ENCODE results near the gene TRIM8. TPM values are rescaled to one million over a fixed set of nuclear protein-coding genes. Genes with fewer than 3 reads are reported as not detected.

Gene TRIM8
- total RNA-seq, 1 donor from 2014 or later = 44.4 TPM

- Histone ChIP-seq H3K27me3 (ENCODE audit: control insufficient read depth in 3 of 3, insufficient read depth in 3 of 3, low read length in 3 of 3) (no peaks in the 10 kb centered on the region), H3K27ac (ENCODE audit: low read depth, low read length) (peak overlapping the region; percentile 72), H3K4me1 (ENCODE audit: control insufficient read depth in 3 of 3, insufficient read depth in 3 of 3, low read length in 3 of 3) (peaks cover 48 to 58% (median 55%) of the 10 kb centered on the region in 3 donors), H3K4me3 (ENCODE audit: low read length in 3 of 3) (peak overlapping the region in 2 of 3 donors; percentile 46 to 51), H3K36me3 (ENCODE audit: control insufficient read depth in 3 of 3, insufficient read depth in 3 of 3, low read length in 3 of 3) (no peaks in the 10 kb centered on the region), H3K9ac (ENCODE audit: low read depth in 1 of 3, low read length in 3 of 3) (peak overlapping the region in 2 of 3 donors; percentile 40 to 70), H3K9me3 (ENCODE audit: control insufficient read depth in 3 of 3, low read length in 3 of 3) (no peaks in the 10 kb centered on the region)
These were observed 30.3 kb downstream of the TRIM8 start for GRCh38 chr10:102674566-102674965.

DNA sequence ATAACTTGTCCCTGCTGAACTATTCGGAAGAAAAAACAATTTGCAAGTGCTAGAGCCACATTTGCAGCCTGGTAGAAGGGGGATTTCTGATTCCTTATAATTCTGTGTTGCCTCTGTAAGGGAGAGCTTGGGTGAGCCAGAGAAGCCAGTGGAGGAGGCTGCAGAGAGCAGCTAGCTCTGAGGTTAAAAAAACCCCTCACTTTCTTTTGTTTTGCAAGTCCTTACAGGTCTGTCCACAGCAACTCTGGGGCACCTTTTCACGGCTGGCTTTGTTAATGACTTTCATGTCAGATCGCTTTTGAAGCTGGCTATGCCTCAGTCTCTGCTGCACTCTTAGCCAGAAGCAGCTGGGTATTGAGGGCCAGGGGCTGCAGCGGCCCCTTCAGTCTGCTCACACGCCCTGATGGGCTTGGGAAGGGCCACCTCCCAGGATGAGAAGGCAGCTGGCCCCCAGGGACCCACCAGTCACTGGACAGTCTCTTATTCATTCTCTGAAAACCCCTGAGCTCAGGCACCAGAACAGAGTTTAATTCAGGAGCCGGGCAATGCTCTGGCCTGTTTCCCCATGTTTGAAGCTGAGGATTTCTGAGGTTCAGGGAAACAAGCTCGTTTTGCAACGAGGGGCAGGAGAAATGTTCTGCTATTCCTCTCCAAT is 30.9 kb downstream of the TRIM8 start:
- Histone ChIP-seq H3K9me3 (ENCODE audit: control insufficient read depth in 3 of 3, low read length in 3 of 3) (no peaks in the 10 kb centered on the region), H3K4me3 (ENCODE audit: low read length in 3 of 3) (no peak overlapping the region), H3K27me3 (ENCODE audit: control insufficient read depth in 3 of 3, insufficient read depth in 3 of 3, low read length in 3 of 3) (no peaks in the 10 kb centered on the region), H3K36me3 (ENCODE audit: control insufficient read depth in 3 of 3, insufficient read depth in 3 of 3, low read length in 3 of 3) (no peaks in the 10 kb centered on the region), H3K27ac (ENCODE audit: low read depth, low read length) (peak overlapping the region; percentile 72), H3K9ac (ENCODE audit: low read depth in 1 of 3, low read length in 3 of 3) (peak overlapping the region in 2 of 3 donors; percentile 50 to 59), H3K4me1 (ENCODE audit: control insufficient read depth in 3 of 3, insufficient read depth in 3 of 3, low read length in 3 of 3) (peaks cover 43 to 52% (median 52%) of the 10 kb centered on the region in 3 donors)

DNA sequence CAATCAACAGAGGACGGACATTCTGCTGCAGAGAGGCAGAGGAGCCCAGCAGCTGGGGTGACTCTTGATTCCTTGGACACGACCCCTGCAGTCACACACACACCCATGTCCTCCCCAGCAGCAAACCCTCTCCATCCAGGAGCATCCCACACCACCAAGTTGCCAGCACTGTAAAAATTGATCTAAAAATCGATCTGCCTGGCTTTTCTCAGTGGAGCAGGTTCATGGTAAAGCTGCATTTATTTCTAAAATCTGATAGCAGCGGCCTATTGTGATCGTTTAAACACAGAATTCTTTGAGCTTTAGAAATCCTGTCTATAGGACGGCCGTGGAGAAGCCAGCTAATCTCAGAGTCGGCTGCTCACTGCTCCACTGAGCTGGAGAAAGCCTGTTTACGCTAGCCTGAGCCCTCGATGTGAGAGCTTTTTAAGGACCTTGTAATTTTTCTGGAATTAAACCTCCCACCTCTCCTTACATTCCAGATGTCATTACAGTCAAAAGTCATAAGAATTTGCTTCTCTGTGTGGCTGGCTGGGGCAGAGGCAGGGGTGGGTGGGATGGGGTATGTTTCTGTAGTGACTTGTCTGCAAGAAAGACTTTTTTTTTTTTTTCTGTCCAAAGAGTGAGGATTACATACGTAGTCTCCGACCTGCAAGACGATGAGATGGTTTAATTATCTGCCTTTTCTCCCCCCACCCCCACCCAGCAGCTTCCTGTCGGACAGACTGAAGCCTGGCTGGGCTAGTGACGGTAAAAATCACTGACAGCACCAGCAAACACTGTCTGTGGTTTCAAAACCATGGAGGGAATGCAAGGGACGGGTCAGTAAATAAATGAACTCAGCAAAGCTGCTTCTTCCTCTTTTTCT is 31.6 kb downstream of the TRIM8 start:
- Histone ChIP-seq H3K9ac (ENCODE audit: low read depth in 1 of 3, low read length in 3 of 3) (peak overlapping the region in 2 of 3 donors; percentile 50 to 59), H3K36me3 (ENCODE audit: control insufficient read depth in 3 of 3, insufficient read depth in 3 of 3, low read length in 3 of 3) (peaks cover 0 to 4% (median 3%) of the 10 kb centered on the region in 3 donors), H3K27me3 (ENCODE audit: control insufficient read depth in 3 of 3, insufficient read depth in 3 of 3, low read length in 3 of 3) (no peaks in the 10 kb centered on the region), H3K4me1 (ENCODE audit: control insufficient read depth in 3 of 3, insufficient read depth in 3 of 3, low read length in 3 of 3) (peaks cover 43 to 52% (median 52%) of the 10 kb centered on the region in 3 donors), H3K4me3 (ENCODE audit: low read length in 3 of 3) (no peak overlapping the region), H3K9me3 (ENCODE audit: control insufficient read depth in 3 of 3, low read length in 3 of 3) (no peaks in the 10 kb centered on the region), H3K27ac (ENCODE audit: low read depth, low read length) (peak overlapping the region; percentile 72)

GRCh38 chr10:102676534-102677315 is 32.4 kb downstream of the TRIM8 start:
- Histone ChIP-seq H3K27ac (ENCODE audit: low read depth, low read length) (peak overlapping the region; percentile 52), H3K4me3 (ENCODE audit: low read length in 3 of 3) (no peak overlapping the region), H3K27me3 (ENCODE audit: control insufficient read depth in 3 of 3, insufficient read depth in 3 of 3, low read length in 3 of 3) (no peaks in the 10 kb centered on the region), H3K9ac (ENCODE audit: low read depth in 1 of 3, low read length in 3 of 3) (no peak overlapping the region), H3K36me3 (ENCODE audit: control insufficient read depth in 3 of 3, insufficient read depth in 3 of 3, low read length in 3 of 3) (peaks cover 0 to 6% (median 4%) of the 10 kb centered on the region in 3 donors), H3K9me3 (ENCODE audit: control insufficient read depth in 3 of 3, low read length in 3 of 3) (no peaks in the 10 kb centered on the region), H3K4me1 (ENCODE audit: control insufficient read depth in 3 of 3, insufficient read depth in 3 of 3, low read length in 3 of 3) (peaks cover 43 to 52% (median 52%) of the 10 kb centered on the region in 3 donors)

DNA sequence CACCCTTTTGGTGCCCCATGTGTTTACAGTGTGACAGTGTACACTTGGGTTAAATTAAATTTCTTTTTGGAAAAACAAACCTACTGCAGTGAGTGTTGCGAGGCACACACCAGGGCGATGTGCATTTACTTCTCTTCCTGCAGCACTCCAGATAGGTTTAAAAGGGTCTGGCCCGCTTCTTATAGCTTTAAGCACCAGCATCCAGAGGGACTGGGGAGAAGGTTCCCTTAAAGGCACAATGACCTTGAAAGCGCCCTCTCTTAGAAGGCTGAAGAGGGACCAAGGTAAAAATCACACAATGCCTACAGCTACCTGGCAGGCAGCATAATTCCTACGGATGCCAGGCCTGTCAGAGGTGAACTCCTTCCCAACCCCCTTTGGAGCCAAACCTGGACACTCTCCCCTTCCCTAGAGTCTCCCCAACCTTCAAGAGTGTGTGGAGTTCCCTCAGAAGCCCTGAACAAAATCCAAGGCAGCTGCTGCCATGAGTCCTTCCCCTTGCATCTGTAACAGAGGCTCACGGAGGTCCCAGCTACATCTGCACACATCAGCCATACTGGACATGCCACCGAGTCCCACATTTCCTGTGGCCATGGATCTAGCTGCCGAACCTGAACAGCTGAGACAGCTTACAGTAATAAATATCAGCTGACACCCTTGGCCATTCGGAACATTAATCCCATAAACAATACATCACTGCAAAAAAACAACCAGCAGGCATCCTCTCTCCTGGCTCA is 33.2 kb downstream of the TRIM8 start:
- Histone ChIP-seq H3K27me3 (ENCODE audit: control insufficient read depth in 3 of 3, insufficient read depth in 3 of 3, low read length in 3 of 3) (no peaks in the 10 kb centered on the region), H3K4me1 (ENCODE audit: control insufficient read depth in 3 of 3, insufficient read depth in 3 of 3, low read length in 3 of 3) (peaks cover 43 to 52% (median 51%) of the 10 kb centered on the region in 3 donors), H3K9ac (ENCODE audit: low read depth in 1 of 3, low read length in 3 of 3) (peak overlapping the region in 2 of 3 donors; percentile 22 to 40)

DNA sequence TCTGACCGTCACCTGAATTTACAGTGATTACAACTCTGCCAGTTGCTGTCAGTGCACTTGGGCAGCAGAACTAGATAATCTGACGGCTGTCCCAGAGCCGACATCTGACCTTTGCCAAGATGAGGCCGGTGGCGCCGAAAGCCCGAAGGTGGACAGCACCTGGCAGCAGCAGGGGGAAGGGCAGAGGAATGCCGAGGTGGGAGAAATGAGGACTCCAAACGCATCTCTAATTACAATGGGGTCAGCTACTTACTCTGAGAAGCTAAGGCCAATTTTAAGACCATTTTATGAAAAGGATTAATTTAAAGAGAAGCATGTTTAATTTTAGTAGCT is 33.8 kb downstream of the TRIM8 start:
- Histone ChIP-seq H3K4me1 (ENCODE audit: control insufficient read depth in 3 of 3, insufficient read depth in 3 of 3, low read length in 3 of 3) (peaks cover 39 to 48% (median 47%) of the 10 kb centered on the region in 3 donors), H3K4me3 (ENCODE audit: low read length in 3 of 3) (no peak overlapping the region), H3K9me3 (ENCODE audit: control insufficient read depth in 3 of 3, low read length in 3 of 3) (no peaks in the 10 kb centered on the region), H3K36me3 (ENCODE audit: control insufficient read depth in 3 of 3, insufficient read depth in 3 of 3, low read length in 3 of 3) (peaks cover 0 to 13% (median 6%) of the 10 kb centered on the region in 3 donors), H3K27ac (ENCODE audit: low read depth, low read length) (peak overlapping the region; percentile 52), H3K9ac (ENCODE audit: low read depth in 1 of 3, low read length in 3 of 3) (no peak overlapping the region), H3K27me3 (ENCODE audit: control insufficient read depth in 3 of 3, insufficient read depth in 3 of 3, low read length in 3 of 3) (no peaks in the 10 kb centered on the region)

More for the DNA sequence above, 33.2 kb downstream of the TRIM8 start:
- Histone ChIP-seq H3K27ac (ENCODE audit: low read depth, low read length) (peak overlapping the region; percentile 52), H3K4me3 (ENCODE audit: low read length in 3 of 3) (no peak overlapping the region), H3K36me3 (ENCODE audit: control insufficient read depth in 3 of 3, insufficient read depth in 3 of 3, low read length in 3 of 3) (peaks cover 0 to 12% (median 6%) of the 10 kb centered on the region in 3 donors), H3K9me3 (ENCODE audit: control insufficient read depth in 3 of 3, low read length in 3 of 3) (no peaks in the 10 kb centered on the region)

- Histone ChIP-seq H3K27me3 (ENCODE audit: control insufficient read depth in 3 of 3, insufficient read depth in 3 of 3, low read length in 3 of 3) (no peaks in the 10 kb centered on the region), H3K27ac (ENCODE audit: low read depth, low read length) (peak overlapping the region; percentile 1), H3K36me3 (ENCODE audit: control insufficient read depth in 3 of 3, insufficient read depth in 3 of 3, low read length in 3 of 3) (peaks cover 0 to 13% (median 6%) of the 10 kb centered on the region in 3 donors), H3K9me3 (ENCODE audit: control insufficient read depth in 3 of 3, low read length in 3 of 3) (no peaks in the 10 kb centered on the region), H3K4me3 (ENCODE audit: low read length in 3 of 3) (peak overlapping the region in 2 of 3 donors; percentile 2 to 35), H3K4me1 (ENCODE audit: control insufficient read depth in 3 of 3, insufficient read depth in 3 of 3, low read length in 3 of 3) (peaks cover 38 to 43% (median 40%) of the 10 kb centered on the region in 3 donors), H3K9ac (ENCODE audit: low read depth in 1 of 3, low read length in 3 of 3) (peak overlapping the region in 2 of 3 donors; percentile 9 to 45)
These were observed 34.6 kb downstream of the TRIM8 start for GRCh38 chr10:102678842-102679289.

GRCh38 chr10:102679596-102679995 is 35.3 kb downstream of the TRIM8 start:
- H3K27ac ChIP-seq (ENCODE audit: low read depth, low read length) = no peak overlapping the region
- H3K4me1 ChIP-seq (ENCODE audit: control insufficient read depth in 3 of 3, insufficient read depth in 3 of 3, low read length in 3 of 3) = peaks cover 31 to 36% (median 36%) of the 10 kb centered on the region in 3 donors
- peaks cover 0 to 13% (median 6%) of the 10 kb centered on the region in 3 donors for H3K36me3 ChIP-seq (ENCODE audit: control insufficient read depth in 3 of 3, insufficient read depth in 3 of 3, low read length in 3 of 3)
- no peak overlapping the region for H3K9ac ChIP-seq (ENCODE audit: low read depth in 1 of 3, low read length in 3 of 3)
- H3K9me3 ChIP-seq (ENCODE audit: control insufficient read depth in 3 of 3, low read length in 3 of 3) = no peaks in the 10 kb centered on the region
- H3K27me3 ChIP-seq (ENCODE audit: control insufficient read depth in 3 of 3, insufficient read depth in 3 of 3, low read length in 3 of 3) = no peaks in the 10 kb centered on the region
- no peak overlapping the region for H3K4me3 ChIP-seq (ENCODE audit: low read length in 3 of 3)

GRCh38 chr10:102681696-102682095 is 37.4 kb downstream of the TRIM8 start:
- Histone ChIP-seq H3K4me1 (ENCODE audit: control insufficient read depth in 3 of 3, insufficient read depth in 3 of 3, low read length in 3 of 3) (peaks cover 21 to 28% (median 22%) of the 10 kb centered on the region in 3 donors), H3K27ac (ENCODE audit: low read depth, low read length) (no peak overlapping the region), H3K27me3 (ENCODE audit: control insufficient read depth in 3 of 3, insufficient read depth in 3 of 3, low read length in 3 of 3) (no peaks in the 10 kb centered on the region), H3K9ac (ENCODE audit: low read depth in 1 of 3, low read length in 3 of 3) (no peak overlapping the region), H3K36me3 (ENCODE audit: control insufficient read depth in 3 of 3, insufficient read depth in 3 of 3, low read length in 3 of 3) (peaks cover 6 to 20% (median 12%) of the 10 kb centered on the region in 3 donors), H3K4me3 (ENCODE audit: low read length in 3 of 3) (no peak overlapping the region), H3K9me3 (ENCODE audit: control insufficient read depth in 3 of 3, low read length in 3 of 3) (no peaks in the 10 kb centered on the region)
